ENCODE data around the gene ERRFI1. TPM values are rescaled to one million over a fixed set of nuclear protein-coding genes. Genes with fewer than 3 reads are reported as not detected.

Gene ERRFI1
- total RNA-seq, 4 donors from 2014 or later, result 108 to 313 (median 204) TPM

DNA sequence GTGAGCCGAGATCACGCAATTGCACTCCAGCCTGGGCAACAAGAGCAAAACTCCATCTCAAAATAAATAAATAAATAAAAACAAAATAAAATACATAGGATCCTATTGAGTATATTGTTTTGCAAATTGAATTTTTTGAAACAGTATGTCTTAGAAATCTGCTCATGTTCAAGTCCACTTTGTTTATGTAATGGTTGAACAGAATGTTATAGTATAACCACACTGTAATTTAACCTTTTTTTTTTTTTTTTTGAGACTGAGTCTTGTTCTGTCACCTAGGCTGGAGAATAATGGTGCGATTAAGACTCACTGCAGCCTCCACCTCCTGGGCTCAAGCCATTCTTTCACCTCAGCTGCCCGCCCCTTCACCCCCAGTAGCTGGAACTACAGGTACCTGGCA is 33.2 kb downstream of the ERRFI1 start:
- TF ChIP-seq, protein P1, sequence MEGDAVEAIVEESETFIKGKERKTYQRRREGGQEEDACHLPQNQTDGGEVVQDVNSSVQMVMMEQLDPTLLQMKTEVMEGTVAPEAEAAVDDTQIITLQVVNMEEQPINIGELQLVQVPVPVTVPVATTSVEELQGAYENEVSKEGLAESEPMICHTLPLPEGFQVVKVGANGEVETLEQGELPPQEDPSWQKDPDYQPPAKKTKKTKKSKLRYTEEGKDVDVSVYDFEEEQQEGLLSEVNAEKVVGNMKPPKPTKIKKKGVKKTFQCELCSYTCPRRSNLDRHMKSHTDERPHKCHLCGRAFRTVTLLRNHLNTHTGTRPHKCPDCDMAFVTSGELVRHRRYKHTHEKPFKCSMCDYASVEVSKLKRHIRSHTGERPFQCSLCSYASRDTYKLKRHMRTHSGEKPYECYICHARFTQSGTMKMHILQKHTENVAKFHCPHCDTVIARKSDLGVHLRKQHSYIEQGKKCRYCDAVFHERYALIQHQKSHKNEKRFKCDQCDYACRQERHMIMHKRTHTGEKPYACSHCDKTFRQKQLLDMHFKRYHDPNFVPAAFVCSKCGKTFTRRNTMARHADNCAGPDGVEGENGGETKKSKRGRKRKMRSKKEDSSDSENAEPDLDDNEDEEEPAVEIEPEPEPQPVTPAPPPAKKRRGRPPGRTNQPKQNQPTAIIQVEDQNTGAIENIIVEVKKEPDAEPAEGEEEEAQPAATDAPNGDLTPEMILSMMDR (IDR thresholded peaks at IDR 0.05), result no peak
- no peak for ATAC-seq (ENCODE audit: low FRiP score)
- DNase-seq (ENCODE audit: low spot score), result no peak

DNA sequence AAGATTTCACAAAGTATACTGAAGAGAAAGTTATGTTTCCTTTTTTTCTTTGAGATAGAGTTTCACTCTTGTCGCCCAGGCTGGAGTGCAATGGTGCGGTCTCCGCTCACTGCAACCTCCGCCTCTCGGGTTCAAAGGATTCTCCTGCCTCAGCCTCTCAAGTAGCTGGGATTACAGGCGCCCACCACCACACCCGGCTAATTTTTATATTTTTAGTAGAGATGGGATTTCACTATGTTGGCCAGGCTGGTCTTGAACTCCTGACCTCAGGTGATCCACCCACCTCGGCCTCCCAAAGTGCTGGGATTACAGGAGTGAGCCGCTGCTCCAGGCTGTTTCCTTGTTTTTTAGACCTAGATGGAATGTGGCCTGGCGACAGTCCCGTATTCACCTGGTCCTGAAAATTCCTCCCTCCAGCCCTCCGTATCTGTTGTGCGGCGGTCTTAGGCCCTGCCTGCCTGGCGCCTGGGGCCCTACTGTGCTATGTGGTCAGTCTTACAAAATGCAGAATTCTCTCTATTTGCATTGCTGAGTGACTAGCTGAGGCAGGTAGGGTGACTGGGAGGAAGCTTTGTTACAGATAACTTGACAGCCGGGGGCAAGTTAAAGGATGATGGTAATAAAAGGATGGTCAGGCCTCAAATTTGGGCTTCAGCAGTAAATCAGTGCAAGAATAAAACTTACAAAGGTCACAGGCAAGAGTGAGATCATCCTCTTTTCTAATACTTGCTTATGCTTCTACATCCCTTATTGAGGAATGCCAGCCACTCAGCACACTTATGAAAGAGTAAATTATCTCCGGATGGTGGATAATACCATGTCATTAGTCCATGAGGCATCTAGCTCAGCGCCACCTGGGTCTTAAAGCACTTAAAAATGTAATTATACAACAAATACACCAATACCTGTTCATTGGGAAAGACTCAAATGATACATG is 34.3 kb downstream of the ERRFI1 start:
- TF ChIP-seq, protein P1 (IDR thresholded peaks at IDR 0.05), result no peak
- ATAC-seq (ENCODE audit: low FRiP score) (no peak), DNase-seq (ENCODE audit: low spot score) (no peak)

DNA sequence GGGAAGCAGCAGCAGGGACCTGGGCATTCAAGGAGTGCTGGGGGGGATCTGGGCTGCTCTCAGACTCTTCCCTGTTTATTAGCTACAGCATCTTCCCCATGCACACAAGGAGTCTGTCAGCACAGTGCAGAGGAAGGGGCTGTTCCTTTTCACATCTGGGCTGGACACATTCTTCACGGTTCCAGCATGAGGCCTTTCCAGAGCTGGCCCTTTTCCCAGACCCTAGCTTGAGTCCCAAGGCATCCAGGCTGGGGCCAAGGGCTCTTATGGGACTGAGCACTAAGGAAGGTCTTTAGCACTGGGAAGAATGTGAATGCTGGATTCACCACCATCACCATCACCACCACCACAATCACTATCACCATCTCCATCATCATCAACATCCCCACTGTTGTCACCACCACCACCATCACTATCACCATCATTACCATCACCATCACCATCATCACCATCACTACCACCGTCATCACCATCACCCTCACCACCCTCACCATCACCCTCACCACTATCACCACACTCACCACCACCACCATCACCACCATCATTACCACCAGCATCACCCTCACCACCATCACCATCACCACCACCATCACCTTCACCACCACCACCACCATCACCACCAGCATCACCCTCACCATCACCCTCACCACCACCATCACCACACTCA is 36.2 kb downstream of the ERRFI1 start:
- ATAC-seq (ENCODE audit: low FRiP score) (no peak), DNase-seq (ENCODE audit: low spot score) (no peak)
- TF ChIP-seq, protein P1 (IDR thresholded peaks at IDR 0.05), result no peak

DNA sequence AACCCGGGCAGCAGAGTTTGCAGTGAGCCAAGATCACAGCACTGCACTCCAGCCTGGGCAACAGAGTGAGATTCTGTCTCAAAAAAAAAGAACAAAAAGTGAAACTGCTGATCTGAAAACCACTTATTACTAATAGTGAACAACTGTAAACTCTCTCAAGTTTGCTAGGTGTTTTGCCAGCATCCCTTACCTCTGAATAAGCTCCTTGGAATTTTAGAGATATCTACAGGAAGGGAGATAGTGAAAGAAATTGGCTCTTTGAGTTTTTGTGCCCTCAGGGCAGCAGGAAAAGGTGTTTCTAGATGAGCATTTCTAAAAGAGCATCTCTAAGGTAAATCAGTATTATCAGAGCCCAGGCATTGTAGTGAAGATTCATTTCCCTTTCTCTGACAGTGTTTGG is 37.5 kb downstream of the ERRFI1 start:
- ATAC-seq (ENCODE audit: low FRiP score), result peak; percentile 61
- no peak for DNase-seq (ENCODE audit: low spot score)
- TF ChIP-seq, protein P1 (IDR thresholded peaks at IDR 0.05), result no peak

DNA sequence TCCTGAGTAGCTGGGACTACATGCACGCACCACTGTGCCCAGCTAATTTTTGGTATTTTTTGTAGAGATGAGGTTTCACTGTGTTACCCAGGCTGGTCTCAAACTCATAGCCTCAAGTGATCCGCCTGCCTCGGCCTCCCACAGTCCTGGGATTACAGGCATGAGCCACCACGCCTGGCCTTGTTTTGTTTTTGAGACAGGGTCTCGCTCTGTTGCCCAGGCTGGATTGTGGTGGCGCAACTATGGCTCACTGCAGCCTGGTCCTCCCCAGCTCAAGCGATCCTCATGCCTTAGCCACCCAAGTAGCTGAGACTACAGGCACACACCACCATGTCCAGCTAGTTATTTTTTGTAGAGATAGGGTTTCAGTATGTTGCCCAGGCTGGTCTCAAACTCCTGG is 38.6 kb downstream of the ERRFI1 start:
- TF ChIP-seq, protein P1 (IDR thresholded peaks at IDR 0.05), result no peak
- ATAC-seq (ENCODE audit: low FRiP score) (no peak), DNase-seq (ENCODE audit: low spot score) (no peak)

DNA sequence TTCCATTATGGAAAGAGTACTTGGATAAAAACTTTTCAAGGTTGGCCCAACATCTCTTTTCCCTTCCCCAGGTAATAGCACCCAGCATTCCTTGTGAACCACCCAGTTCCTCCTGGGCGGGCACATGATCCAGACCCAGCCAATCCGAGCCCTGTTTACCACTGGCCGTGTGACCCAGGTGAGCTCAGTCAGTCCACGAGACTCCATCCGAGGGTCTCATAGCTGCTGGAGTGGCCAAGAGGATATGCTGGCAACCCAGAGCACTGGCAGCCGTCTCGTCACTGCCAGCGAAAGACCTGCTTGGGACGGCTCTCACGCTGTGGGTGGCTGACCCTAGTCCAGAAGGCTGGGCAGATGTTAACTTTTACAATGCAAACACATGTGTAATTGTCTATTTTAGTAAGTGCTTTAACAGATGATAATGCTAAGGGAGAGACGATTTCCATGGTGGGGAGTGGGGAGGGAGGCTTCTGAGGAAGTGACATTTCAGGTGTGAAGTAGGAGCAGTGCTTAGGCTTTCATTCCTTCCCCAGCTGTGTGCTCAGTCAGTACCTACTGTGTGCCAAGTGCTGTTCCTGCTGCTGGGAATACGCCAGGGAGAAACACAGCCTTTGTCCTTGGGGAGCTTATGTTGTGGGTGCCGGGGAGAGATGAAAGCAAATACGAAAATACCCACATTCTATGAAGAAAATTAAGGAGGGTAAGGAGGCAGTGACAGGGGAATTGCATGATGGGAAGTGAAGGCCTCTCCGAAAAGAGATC is 40.1 kb downstream of the ERRFI1 start:
- DNase-seq (ENCODE audit: low spot score), result no peak
- ATAC-seq (ENCODE audit: low FRiP score), result no peak
- TF ChIP-seq, protein P1 (IDR thresholded peaks at IDR 0.05), result no peak
